Activated CD4-positive, alpha-beta T cell treated with anti-CD3 and anti-CD28 coated beads, Interleukin-2, amount 50 U/mL, for 4 hours (primary cell): ENCODE results near the gene ZKSCAN3.
"Not testable (repeated sequence)": the region's sequence is repeated elsewhere in the genome, so short reads cannot be mapped to it uniquely, and the experiment has no call there.

Source experiments
- DNase-seq, 2 experiments: peaks; one replicate each; pipeline ENCODE4 v3.0.0-alpha.2; 2020

Gene ZKSCAN3

DNA sequence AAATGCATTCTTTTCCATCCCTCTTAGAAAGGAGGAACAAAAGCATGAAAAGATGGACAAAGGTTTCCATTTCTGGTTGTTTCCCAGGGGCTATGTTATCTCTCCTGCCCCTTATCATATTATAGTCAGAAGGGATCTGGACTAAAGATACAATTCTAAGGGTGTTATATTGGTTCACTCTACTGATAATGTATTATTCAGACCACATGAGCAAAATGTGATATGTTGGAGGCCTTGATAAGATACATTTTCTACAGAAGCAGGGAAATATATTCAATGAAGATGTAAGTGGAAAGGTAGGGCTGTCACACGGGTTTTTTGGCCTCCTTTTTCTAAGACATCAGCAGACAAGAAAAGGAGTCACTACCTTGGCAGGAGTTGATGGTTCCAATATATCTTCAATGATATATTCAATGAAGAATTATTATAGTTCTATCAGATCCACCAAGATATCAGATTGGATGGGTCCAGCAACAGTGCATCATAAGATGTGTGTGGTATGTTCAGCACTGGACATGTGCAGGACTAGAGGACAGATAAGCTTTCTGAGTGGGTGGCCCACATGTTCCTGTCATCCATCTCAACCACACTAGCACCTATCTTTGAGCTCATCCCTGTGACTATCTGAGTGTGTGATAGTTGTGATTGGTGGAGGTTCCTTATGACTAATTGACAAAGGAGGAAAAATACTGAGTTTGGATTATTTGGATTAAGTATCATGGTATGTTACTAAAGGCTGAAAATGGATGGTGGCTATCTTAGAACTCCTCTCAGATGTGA is 5.7 kb upstream of the ZKSCAN3 start:
- no peak for DNase-seq

DNA sequence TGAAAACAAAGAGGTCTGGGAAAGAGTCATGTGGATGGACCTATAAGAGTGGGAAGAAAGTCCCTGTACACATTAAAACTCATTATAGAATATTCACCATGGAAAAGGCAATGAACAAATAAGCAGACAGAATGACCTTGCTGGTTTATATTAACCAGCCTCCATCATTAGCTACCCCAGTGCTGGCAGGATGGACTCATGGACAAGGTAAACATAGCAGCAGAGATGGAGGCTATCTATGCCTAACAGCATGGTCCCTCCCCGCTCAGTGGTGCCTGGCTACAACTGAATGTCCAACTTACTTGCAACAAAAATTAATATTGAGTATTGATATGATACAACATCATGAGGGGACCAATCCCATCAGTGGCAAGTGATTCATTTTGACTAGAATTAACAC is 4.5 kb upstream of the ZKSCAN3 start:
- no peak for DNase-seq

DNA sequence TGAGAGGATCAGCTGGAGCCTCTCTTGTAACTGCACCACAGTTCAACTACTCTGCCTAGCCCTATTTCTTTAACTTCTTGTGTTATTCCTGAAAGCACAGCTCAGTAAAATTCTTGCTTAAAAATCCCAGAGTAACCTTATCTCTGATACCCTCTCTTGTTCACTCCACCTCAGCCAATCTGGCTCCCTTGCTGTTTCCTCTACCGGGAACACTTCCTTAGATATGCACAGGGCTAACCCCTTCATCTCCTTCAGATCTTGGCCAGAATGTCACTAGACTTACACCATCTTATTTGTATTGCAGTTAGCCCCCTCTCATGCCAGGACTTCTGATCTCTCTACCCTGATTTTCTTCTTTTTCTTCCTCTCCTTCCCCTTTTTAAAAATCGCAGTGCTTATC is 2.6 kb upstream of the ZKSCAN3 start:
- DNase-seq = no peak

DNA sequence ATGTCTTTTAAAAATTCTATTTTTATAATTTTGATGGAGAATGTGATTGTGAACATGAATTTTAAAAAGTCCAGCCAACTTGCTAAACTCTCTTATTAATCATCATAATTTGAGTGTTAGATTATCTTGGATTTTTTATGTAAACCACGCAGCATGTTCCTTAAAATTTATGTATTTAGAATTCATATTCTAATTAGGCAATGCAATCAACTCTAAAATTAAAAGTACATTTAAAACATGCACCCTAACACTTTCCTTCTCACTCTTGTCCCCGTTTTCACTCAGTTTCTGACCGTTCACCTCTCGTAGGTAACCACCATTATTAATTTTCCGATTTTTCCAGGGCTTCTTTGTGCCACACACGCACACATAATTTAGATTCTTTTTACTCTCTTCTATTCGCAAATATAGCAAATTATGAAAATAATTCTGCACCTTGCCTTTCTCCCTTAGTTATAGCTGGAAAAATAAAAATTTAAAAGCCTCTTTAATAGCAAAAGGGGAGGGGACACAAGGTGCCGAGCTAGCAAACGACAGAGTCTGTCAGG is 329 bp upstream of the ZKSCAN3 start:
- no peak for DNase-seq

DNA sequence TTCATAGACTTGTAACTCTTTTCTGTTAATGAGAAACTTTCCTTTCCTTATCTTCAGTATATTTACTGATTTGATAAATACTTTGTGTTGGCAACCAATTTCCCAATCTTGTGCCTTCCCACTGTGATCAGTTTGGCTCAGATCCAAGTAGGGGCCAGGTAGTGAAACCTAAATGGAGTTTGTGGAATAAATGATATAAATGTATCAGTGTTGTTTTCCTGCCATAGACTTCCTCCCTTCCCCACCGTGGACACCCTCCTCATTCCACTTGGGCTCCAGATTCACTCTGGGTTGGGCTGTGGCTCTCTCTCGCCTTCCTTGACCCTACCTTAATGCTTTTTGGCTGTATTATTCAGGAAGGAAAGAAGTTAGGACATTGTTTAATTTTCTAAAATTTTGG is 1.3 kb downstream of the ZKSCAN3 start:
- DNase-seq = no peak

DNA sequence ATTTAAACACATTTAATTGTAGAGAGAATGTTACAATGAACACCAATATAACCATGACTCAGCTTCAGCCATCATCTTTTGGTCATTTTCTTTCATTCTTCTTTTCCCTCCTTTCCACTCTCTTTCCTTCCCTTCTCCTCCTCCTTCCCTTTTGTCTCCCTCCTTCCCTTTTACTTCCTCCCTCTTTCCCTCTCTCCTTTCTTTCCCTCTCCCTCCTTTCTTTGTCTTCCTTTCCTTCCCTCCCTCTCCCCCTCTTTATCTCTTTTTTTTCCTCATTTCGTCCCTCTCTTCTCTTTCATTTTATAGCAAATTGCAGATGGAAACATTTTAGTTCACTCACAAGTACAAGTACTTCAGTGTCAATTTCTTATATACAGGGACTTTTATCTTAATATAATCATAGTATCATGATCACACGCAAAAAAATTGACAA is 1.8 kb downstream of the ZKSCAN3 start:
- no peak for DNase-seq

DNA sequence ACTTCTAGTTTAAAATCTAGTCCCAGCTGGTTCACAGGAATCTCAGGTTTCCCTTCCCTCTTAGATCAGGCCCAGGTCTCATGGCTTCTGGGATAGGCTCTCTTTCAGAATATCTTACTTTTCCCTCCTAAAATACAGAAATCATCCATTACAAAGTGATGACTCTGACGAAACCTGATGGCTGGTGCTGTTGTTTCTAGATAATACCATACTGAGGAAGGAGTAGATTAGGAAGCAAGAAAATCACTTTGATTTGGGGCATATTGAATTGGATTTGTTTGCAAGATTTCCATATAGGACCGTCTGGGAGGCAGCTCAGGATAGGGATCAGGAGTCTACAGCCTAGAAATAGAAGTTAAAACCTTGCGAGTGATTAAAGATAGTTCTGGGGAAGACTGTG is 3.6 kb downstream of the ZKSCAN3 start:
- DNase-seq = no peak

DNA sequence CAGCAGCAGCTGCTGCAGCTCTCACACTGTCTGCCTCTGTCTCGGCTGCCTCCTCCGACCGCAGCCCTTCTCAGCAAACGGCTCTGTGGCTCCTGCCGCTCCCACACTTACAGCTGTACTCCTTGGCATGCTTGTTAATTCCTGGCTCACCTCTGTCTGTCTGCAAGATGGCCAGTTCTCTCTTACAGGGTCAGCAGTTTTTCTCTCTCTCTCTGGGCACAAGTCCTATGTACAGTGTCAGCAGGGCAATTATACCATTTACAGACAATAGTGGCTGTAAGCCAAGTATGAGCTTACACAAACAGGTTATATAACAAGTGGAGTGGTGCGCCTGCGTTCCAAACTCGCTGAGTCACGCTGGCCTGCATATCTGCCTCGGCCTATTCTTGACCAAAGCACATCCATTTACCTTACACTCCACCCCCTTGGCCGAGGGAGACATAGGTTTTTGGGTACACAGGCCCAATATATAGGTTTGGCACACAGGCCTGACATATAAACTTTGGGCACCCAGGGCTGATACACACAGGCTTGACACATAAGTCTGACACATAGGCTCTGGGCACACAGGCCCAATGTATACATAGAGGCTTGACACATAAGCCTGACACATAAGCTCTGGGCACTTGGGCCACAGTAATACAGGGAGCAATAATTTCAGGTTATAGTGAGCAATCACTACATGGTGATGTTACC is 4.4 kb downstream of the ZKSCAN3 start:
- no peak for DNase-seq

DNA sequence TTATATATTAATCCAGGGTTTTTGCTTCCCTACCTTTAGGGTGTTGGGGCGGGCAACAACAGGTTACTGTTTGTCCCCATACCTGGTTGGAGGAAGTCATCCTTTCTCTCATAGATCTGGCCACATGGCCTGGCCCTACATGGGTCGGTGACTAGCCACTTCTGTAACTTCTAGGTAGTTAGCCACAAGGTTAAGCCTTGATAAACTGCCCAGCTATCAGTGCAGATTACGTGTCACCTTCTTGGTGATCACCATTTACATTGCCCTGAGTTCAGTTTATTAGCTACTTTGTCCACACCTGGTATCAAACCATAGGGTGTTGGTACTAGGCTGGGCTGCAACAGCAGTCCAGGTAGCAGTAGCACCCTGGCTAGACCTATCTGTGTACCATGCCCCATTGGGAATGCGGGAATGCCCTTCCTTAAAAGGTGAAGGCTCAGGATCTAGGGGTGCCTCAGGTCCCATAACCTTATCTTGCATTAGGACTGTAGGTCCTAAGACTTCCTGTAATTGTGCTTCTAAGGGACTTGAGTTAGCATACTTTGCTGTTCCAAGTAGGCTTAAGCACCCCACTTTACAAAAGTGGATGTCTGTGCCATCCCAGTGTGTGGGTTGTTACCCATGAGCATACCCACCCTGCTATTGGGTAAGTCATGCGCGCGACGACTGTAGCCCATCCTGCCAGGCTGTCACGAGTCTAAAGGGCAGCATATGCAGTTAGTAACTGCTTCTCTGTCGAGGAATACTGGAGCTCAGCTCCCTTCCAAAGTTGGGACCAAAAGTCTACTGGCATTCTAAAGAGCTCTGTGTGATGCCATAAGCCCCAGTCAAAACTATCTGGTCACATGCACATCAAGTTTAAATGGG is 5.2 kb downstream of the ZKSCAN3 start:
- no peak for DNase-seq

DNA sequence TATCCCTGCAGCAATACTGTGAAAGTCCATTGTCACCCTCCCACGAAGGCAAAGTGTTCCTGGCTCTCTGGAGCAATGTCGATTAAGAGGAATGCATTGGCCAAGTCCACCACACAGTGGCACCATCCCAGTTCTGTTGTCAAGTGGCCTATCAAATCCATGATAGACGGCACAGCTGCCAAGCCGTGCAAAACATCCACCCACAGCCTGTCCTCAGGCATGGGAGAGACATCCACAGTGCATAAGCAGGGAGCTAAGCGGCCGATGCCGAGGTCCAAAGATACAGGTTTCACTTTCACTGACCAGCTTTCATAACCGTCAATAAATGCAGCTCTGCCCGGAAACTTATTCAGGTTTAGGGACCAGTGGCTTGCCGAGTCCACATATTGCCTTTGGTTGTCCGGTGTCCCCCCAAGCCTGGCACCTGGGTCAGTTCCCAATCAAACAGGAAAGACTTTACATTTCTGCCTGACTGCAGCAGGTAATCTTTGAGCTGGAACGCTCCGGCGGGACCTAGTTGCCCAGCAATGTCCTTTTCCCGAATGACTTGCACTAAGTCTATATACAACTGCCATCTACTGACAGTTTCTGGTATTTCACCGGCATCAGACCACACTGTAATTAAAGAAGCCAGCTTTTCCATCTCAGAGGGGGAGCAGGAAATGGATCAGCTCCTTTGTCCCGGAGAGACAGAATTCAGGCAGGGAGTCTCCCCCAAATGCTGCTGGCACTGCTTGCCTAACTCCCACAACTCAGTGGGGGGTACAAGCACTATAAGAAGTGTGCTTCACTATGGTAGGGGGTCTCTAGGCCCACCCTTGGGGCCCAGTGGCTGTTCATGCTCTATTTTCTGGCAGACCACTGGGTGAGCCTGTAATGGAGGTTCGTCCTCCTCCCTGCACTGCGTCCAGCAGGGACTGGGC is 6.3 kb downstream of the ZKSCAN3 start:
- peak; percentile 45 to 53 for DNase-seq

DNA sequence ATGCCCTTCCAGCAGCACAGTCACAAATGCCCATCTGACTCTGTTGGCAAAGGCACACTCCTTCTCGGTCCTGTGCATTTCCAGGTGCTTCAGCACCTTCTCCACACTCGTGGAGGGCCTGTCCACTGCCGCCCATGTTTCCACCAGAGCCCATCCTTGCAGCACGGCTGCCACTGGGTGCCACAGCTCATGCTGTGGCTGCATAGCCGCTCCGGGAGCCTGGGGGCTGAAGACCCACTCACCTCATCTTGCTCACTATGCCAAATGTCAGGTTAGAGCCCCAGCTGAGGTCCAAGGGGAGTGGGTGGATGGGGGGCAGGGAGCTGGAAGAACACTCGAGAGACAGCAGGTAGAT is 6.9 kb downstream of the ZKSCAN3 start:
- no peak for DNase-seq

DNA sequence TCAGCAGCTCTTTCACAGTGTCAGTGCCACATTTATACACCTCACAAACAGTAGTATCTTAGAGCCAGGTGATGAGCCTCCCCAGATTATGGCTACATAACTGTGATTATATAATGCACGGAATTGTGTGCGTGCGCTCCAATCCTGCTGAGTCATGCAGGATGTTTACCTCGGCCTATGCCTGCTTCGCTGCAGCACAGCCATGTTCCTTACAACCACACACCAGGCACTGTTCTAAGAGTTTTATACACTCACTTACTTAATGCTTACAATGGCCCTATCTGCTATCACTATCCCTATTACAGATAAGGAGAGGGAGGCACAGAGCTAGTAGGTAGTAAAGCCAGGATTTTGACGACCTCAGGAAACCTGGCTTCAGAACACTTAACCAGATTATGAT is 7.3 kb downstream of the ZKSCAN3 start:
- no peak for DNase-seq

DNA sequence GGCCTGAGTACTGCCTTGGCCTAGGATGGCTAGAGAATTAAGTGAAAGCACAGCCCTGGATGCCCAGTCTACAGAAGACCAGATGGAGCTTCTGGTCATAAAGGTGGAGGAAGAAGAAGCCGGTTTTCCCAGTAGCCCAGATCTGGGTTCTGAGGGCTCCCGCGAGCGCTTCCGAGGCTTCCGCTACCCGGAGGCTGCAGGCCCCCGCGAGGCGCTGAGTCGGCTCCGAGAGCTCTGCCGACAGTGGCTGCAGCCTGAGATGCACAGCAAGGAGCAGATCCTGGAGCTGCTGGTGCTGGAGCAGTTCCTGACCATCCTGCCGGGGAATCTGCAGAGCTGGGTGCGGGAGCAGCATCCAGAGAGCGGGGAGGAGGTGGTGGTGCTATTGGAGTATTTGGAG is 9.8 kb downstream of the ZKSCAN3 start:
- DNase-seq = not testable (repeated sequence)

DNA sequence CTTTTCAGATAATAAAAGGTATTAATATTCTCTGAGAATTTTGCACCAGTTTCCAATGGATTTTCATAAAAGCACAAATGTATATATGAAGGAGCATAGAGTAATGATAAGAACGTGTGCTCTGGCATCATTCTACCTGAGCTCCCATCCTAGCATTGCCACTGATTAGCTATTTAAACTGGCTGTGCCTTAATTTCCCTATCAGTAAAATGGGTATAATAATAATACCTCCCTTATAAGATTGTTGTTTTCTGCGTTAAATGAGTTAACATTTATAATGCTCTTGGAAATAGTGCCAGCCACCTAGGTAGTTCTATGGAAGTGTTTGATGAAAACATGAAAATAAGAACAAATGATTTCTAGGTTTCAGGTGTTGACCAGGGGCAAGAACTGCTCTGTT is 11.2 kb downstream of the ZKSCAN3 start:
- DNase-seq = no peak

DNA sequence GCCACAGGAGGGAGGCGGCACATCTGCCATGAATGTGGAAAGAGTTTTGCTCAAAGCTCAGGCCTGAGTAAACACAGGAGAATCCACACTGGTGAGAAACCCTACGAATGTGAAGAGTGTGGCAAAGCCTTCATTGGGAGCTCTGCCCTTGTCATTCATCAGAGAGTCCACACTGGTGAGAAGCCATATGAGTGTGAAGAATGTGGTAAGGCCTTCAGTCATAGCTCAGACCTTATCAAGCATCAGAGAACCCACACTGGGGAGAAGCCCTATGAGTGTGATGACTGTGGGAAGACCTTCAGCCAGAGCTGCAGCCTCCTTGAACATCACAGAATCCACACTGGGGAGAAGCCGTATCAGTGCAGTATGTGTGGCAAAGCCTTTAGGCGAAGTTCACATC is 15.8 kb downstream of the ZKSCAN3 start:
- not testable (repeated sequence) for DNase-seq

DNA sequence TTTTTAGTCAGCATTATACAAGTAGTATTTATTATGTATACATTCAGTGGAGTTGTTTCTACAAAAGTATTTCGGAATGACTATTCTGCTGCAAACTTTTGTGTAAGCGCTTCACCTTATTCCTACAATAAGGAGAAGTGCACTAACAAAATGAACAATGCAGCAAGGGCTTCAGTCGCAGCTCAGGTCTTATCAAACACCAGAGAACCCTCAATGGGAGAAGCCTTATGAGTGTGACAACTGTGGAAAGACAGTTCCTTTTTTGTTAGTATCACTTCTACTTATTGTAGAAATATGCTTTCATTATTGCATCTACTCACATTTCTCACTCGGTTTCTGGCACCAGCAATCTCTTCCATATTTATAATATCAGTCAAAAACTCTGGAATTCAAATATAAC is 18.8 kb downstream of the ZKSCAN3 start:
- DNase-seq = no peak

DNA sequence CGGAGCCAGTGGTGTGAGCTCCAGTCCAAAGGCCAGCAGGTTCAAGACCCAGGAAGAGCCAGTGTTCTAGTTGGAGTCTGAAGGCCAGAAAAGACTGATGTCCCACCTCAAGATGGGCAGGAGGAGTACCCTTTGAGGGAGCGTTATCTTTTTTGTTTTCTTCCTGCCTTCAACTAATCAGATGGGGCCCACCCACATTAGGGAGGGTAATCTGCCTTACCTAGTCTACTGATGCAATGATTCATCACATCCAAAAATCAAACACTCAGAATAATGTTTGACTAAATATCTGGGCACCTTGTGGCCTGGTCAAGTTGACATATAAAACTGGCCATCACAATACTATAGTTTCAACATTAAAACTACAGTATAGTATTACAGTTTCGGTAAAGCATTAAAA is 19.7 kb downstream of the ZKSCAN3 start:
- no peak for DNase-seq

DNA sequence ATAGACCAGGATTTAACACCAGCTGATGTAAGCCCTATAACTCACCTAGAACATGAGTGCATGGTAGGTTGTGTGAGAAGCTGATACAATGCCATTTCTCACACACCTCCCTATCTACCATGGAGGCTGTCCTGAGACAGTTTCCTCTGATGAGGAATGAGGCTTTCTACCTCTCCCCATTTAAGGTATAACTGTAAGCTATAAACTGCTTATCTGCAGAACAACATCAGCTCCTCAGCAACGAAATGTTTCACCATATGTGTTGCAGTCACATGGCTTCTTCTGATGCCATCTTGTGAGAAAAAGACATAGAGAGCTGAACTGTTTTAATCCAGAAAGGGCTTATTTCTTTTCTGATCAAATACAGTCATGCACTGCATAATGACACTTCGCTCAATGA is 20.7 kb downstream of the ZKSCAN3 start:
- no peak for DNase-seq

DNA sequence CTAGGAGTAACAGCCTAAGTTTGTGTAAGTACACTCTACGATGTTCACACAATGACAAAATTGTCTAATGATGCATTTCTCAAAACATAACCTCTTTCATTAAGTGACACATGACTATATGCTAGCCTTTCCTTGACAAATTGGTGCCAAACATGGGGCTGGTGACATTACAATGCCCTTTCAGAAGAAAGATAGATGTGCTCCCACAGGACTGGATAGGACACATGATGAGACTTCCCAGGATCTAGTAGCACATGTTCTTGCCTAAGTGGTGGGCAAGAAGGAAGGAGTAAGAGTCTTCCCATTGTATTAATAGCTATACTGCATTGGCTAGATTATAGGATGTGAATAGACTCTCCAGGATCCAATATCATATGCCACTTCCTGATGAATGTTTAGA is 21.5 kb downstream of the ZKSCAN3 start:
- no peak for DNase-seq

DNA sequence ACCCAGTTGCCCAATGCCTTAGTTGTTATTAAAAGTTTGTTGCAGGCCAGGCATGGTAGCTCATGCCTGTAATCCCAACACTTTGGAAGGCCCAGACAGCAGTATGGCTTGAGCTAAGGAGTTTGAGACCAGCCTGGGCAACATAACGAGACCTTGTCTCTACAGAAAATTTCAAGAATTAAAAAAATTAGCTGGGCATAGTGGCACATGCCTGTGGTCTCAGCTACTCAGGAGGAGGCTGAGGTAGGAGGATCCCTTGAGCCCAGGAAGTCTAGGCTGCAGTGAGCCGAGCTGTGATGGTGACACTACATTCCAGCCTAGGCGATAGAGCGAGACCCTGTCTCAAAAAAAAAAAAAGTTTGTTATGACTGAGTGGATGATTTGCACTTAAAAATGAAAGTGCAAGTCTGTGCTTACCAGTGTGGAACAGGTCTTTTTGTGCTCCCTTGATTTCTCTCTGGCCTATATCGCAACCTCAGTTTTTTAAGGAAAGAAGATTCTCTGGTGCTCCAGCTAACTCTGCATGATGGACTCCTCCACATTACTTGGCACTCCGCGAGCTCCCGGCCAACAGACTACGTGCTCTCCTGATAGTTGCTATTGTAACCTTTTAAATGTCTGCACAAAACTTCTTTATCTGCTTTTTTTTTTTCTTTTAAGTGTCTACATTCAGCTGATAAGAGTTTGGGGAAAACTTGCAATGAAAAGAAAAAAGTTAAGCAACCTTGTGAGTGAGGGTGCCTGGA is 22.1 kb downstream of the ZKSCAN3 start:
- no peak for DNase-seq

DNA sequence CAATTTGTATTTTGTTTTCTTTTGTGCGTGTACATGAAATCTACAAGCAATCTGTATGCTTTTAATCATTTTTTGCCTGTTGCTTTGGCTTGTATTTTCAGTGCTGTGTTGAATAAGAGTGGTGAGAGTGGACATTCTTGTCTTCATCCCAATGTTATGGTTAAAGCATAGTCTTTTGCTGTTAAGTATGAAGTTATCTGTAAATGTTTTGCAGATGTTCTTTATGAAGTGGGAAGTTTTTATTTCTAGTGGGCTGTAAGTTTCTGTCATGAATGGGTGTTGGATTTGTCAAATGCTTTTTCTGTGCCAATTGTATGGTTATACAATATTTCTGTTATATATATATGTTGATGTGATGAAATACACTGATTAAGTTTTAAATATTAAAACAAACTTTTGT is 24.2 kb downstream of the ZKSCAN3 start:
- no peak for DNase-seq

DNA sequence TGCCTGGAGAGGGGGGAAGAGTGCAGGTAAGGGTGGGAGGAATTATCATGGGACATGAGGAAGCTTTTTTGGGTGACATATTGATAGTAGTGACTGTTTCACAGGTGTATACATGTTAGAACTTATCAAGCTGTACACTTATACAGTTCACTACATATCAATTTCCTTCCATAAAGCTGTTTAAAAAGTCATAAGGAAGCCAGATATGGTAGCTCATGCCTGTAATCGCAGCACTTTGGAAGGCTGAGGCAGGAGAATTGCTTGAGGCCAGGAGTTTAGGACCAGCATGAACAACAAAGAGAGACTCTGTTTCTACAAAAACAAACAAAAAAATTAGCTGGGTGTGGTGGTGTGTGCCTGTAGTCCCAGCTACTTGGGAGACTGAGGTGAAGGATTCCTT is 28.1 kb downstream of the ZKSCAN3 start:
- no peak for DNase-seq
